DOHH2 (cell line): Measurements from ENCODE around the gene RSBN1L.

ENCODE experiments used
- EZH2phosphoT487 ChIP-seq: fragments of 200-600 bp; sonication (generic); IDR thresholded peaks from 2 replicates; pipeline ENCODE4 v1.6.1; 2017; ENCODE audit warnings: borderline replicate concordance, mild to moderate bottlenecking, antibody characterized with exemption, low read length, moderate library complexity, mixed read lengths
- TF ChIP-seq, protein P1 (sequence below): fragments of 200-600 bp; sonication (generic); IDR thresholded peaks from one replicate; pipeline ENCODE4 v1.5.1; 2014; ENCODE audit warnings: antibody characterized with exemption, mild to moderate bottlenecking, low read depth, low read length; ENCODE audit not compliant: poor library complexity, severe bottlenecking

DNA sequence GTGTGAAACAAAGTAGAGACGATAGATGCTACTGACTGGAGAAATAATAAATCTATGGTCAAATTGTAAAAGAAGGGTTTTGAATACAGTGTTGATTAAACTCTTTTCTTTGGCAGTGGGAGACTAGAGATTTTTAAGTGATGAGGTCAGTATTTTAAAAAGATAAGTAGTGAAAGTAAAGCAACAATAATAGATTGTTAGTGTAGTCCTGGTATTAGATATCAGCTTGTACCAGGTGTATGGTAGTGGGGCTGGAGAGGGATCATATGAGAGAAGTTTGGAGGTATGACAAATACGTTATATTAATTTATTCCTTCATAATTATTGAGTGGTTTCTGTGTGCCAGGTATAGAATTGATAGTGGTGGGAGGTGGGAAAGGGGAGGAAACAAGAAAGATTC lies 127.5 kb downstream of the RSBN1L start:
- TF ChIP-seq, protein P1, sequence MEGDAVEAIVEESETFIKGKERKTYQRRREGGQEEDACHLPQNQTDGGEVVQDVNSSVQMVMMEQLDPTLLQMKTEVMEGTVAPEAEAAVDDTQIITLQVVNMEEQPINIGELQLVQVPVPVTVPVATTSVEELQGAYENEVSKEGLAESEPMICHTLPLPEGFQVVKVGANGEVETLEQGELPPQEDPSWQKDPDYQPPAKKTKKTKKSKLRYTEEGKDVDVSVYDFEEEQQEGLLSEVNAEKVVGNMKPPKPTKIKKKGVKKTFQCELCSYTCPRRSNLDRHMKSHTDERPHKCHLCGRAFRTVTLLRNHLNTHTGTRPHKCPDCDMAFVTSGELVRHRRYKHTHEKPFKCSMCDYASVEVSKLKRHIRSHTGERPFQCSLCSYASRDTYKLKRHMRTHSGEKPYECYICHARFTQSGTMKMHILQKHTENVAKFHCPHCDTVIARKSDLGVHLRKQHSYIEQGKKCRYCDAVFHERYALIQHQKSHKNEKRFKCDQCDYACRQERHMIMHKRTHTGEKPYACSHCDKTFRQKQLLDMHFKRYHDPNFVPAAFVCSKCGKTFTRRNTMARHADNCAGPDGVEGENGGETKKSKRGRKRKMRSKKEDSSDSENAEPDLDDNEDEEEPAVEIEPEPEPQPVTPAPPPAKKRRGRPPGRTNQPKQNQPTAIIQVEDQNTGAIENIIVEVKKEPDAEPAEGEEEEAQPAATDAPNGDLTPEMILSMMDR: no peak
- TF ChIP-seq EZH2phosphoT487: no peak
